Measurements from ENCODE around the gene BCL11A.

Gene BCL11A

DNA sequence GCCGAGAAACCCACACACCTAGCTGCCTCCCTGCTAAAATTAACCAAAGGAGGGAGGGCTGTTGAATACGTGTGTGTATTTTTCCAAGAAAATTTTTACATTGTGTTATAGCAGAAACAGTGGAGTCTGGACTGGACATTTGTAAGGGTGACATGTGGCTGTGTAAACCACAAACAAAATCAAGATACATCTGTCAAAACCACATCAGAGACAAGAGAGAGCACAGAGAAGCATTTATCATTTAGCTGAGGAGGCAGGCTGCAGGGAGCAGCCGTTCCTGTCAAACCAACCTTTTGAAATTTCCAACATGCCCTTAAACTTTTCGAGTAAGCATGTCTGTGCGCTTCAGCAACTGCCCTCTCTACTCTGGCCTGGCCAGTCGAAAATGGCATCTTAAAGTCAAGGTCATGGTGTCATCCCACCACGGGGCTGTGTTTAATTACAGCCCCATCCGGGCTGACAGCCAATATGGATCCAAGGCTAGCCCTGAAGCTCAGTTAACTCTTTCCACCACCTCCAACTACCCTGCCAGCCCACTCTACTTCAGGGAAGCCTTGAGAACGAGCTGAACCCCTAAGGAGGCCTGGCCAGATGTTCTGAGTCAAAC, 8.4 kb downstream of the BCL11A start:
- no peak for DNase-seq (ENCODE audit: low spot score)

DNA sequence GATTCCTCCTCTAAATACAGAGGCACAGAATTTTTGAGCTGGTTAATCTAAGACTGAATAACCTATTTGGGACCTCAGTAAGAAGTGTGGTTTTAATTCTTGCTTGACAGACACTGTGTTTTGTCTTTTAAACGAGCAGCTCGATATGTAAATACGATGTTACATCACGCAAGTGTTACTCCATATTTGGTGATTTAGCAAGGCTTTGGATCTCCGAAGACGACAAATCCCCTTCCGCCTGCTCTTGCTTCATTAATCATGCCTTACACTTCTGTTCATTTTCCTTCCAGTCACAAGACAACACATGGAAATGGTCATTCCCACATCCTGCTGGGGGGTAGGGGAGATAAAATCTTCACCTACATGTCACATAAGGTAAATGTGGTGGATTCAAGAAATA, 9.4 kb downstream of the BCL11A start:
- no peak for DNase-seq (ENCODE audit: low spot score)

DNA sequence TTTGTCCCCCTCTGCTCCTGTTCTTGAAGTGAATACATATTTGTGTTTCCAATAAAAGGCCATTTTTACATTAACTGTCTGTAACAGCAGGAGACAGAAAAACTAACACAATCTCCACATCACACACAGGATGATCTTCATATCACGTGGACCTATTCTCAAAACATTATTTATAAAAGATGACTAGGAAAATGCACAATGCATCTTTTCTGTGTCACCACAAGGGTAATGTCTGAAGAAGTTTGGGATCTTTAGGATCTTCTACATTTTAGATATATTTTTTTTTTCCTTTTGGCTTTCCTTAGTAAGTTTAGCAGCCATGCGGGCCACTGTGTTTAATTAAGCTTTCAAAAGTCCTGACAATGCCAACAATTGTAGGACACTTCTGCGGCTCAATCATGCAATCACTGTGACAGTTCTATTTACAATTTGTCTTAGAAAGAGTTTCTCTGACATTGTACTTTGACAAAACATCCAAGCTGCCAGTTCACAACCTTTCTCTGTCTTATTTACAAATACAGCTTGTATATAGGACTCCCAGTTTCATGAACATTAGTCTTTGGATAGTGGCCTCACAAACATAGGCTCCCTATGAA, 12.3 kb downstream of the BCL11A start:
- no peak for DNase-seq (ENCODE audit: low spot score)

DNA sequence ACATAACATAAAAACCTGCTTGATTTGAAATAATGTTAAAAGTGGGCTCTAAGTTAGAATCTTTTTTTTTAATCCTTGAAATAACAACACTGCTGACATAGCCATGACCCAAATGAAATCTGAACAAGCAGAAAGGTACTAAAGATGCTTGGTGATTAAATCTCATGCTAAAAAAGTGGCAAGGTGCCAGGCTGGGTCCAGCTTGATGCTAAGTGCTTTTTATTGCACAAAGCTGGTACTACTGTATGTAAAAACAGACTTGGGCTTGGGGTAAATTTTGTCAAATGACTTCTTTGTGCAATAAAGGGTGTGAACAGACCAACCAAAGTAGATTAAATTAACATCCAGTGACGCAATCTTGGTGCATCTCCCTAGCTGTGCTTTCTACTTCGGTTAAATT, 13.4 kb downstream of the BCL11A start:
- no peak for DNase-seq (ENCODE audit: low spot score)

GRCh38 chr2:60539140-60539539, 14.3 kb downstream of the BCL11A start:
- no peak for DNase-seq (ENCODE audit: low spot score)

DNA sequence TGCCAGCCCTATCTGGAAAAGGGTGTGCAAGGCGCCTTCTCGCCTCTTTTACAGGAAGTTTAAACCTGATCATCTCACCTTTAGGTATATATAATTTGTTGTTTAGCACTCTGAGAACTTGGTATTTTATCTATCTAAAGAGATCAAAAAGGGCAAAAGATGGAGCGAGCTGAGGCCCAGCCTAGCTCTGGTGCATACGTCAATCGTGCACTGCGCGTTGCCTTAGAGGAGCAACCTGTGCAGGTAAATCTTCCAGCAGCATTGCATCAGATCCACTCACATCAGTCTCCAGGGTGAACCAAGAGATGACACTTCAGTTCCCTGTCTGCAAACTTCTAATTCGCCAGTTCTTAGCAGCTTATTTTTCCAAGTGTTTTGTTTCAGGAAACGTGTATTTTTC, 15.4 kb downstream of the BCL11A start:
- DNase-seq (ENCODE audit: low spot score): no peak

- DNase-seq (ENCODE audit: low spot score): no peak
Observed at GRCh38 chr2:60536746-60537145, 16.7 kb downstream of the BCL11A start.

DNA sequence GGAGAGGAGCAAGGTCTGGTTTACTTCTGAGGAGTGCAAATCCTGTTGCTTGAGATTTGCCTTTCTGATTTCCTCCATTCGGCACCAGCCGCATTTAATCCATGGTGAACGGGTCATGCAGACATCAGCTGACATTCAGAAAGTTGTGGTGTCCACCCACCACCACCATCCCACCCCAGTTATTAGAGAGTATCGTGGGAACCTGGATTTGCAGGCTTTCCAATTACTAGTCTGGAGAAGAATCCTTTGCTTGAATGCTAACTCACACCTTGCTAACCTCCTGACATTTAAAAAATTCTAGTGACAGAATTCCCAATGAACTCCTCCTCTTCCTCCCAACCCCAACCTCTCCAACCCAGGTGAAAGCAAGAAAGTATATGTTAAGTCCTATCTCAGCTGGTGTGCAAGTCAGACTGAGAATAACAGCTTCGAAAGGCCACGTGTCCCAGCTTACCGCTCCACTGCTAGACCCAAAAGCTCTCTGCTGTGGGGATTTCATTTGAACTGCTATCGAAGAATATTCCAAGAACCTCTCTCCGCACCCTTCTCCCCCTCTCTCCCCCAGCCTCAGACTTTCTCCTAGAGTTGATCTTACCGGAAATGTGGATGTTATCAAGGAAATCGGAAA, 17.7 kb downstream of the BCL11A start:
- DNase-seq (ENCODE audit: low spot score): no peak

GRCh38 chr2:60534892-60535684, 18.4 kb downstream of the BCL11A start:
- DNase-seq (ENCODE audit: low spot score): no peak

GRCh38 chr2:60534052-60534685, 19.3 kb downstream of the BCL11A start:
- DNase-seq (ENCODE audit: low spot score): no peak

- no peak for DNase-seq (ENCODE audit: low spot score)
Observed at GRCh38 chr2:60533101-60534051, 20.1 kb downstream of the BCL11A start.

DNA sequence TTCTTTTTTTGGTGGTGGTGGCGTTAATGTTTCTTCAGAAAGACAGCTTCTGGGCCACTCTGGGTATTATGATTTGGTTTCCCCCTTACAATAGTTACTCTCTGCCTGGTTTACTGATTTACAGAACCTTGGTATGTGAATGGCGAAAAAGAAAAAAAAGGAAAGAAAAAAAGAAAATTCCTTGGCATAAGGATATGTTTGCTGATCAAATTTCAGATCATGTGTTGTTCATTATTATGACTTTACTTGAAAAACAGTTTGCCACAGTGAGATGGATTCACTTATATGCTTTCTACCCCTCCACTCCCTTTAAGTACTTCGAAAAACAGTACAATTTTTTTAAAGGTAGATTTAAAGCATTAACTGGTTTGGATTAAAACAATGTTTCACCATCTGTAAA, 21.0 kb downstream of the BCL11A start:
- no peak for DNase-seq (ENCODE audit: low spot score)

DNA sequence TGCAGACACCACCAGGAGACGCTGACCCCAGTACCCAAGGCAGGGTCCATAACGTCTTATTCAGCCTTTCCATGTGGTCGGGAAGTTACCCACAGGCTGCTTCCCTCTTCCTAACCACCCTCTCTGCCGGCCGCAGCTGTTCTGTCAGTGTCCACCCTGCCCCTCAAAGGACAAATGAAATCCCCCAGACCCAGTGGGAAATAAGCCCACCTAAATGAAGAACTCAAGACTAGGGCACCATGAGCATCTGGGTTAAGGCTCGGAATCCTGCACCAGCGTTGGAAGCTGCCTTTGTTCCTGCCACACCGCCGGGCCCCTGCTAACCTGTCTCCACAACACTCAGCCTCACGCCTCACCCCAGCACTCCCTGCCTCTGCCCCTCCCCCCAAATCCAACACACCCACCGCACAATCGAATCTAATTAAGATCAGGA, 21.7 kb downstream of the BCL11A start:
- DNase-seq (ENCODE audit: low spot score): no peak

DNA sequence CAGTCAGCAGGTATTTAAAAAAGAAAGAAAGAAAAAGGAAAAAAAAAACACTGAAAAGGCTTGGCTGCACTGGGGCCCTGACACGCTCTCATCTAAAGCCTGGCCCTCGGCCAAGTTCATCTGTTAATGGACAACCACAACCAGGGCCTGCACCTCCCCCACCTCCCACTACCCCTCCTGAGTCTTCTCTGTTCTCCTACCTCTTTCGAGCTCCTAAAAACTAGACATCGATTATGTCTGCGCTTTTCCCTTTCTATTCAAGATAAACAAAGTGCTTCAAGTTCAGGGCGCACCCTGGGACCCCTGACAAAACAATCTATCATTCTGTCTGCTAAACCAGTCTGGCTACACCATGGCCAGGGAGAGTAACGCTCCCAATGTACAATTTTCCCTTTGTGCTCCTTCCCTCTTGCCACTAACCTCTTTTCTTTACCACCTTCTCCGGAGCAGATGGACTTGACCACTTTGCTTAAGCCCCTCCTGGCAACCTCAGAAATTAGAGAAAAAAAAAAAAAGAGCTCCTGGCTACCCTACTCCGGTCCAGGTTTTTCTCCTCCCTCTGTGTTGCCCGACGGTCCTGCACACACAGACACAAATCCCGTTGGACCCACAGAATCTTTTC, 22.7 kb downstream of the BCL11A start:
- peak; percentile 82 for DNase-seq (ENCODE audit: low spot score)

- peak; percentile 48 for DNase-seq (ENCODE audit: low spot score)
Observed at GRCh38 chr2:60529785-60530627, 23.4 kb downstream of the BCL11A start.

- DNase-seq (ENCODE audit: low spot score): no peak
Observed at GRCh38 chr2:60529136-60529784, 24.2 kb downstream of the BCL11A start.

DNA sequence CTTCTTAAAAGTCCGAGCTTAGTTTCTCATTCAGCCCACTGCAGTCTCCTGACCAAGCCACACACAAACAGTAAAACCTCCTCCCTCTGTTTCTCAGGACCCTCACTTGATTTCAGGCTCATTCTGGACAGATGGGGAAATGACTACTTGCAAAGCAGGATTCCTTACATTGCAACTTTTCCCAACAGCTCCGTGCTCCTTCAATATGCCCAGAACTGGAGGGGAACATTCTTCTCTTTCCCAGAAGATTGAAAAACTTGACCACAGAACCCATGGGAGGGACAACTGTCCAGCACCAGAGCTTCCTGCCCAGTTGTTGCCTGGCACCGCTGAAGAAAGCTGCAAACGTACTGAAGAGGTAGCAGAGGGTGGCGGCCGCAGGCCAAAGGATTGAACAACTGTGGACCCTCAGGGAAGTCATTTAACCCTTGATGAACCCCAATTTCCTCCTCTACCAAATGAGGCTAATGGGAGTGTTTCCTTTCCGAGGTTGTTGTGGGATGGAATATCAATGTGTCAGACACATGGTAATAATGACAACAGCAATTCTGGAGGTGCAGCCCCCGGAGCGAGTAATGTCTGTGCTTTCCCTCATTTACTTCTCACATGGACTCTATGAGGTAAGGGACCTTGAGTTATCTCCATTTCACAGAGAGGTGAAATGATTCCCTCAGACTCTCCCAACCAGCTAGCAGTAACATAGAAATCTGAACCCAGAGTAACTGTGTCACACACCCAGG, 25.0 kb downstream of the BCL11A start:
- DNase-seq (ENCODE audit: low spot score): no peak

GRCh38 chr2:60527762-60528161, 25.7 kb downstream of the BCL11A start:
- no peak for DNase-seq (ENCODE audit: low spot score)

DNA sequence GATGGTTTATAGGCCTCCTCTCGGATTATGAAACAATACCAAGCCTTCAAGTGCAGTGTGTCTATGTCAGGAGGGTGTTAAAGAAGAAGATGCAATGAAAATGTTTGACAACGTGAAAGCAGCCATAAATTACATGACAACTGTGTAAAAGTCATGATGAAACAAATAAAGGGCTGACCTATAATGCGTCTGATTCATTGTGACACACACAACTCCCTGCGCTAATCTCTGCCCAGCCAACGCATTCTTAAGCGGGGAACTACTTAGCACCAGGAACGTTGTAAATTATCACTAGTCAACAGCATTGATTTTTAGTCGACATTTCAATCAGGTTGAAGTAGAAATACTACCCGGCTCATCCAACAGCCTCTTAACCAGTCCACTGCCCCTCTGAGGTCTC, 26.8 kb downstream of the BCL11A start:
- no peak for DNase-seq (ENCODE audit: low spot score)
